GM10847 (cell line): ENCODE measurements around the gene COL6A6.

ENCODE experiments used
- POLR2A ChIP-seq: IDR thresholded peaks from 2 replicates; pipeline ENCODE4 v1.6.1; 2011; ENCODE audit not compliant: insufficient read length; ENCODE audit errors: extremely low read depth

The COL6A6 gene

GRCh38 chr3:130519754-130520153 is 2.8 kb downstream of the COL6A6 start:
- no peak for TF ChIP-seq POLR2A

- TF ChIP-seq POLR2A = no peak
Measured at GRCh38 chr3:130522399-130522798, 5.4 kb downstream of the COL6A6 start.

GRCh38 chr3:130527426-130527825 is 10.4 kb downstream of the COL6A6 start:
- no peak for TF ChIP-seq POLR2A

GRCh38 chr3:130528120-130528519 is 11.1 kb downstream of the COL6A6 start:
- TF ChIP-seq POLR2A = no peak

- no peak for TF ChIP-seq POLR2A
Measured at GRCh38 chr3:130529486-130530215, 12.7 kb downstream of the COL6A6 start.

GRCh38 chr3:130533247-130533646 is 16.3 kb downstream of the COL6A6 start:
- TF ChIP-seq POLR2A = no peak

- no peak for TF ChIP-seq POLR2A
Measured at GRCh38 chr3:130537673-130538304, 20.8 kb downstream of the COL6A6 start.

- TF ChIP-seq POLR2A = no peak
Measured at GRCh38 chr3:130539005-130539404, 22.0 kb downstream of the COL6A6 start.

GRCh38 chr3:130543322-130543721 is 26.3 kb downstream of the COL6A6 start:
- TF ChIP-seq POLR2A = no peak

GRCh38 chr3:130546920-130547679 is 30.1 kb downstream of the COL6A6 start:
- TF ChIP-seq POLR2A = no peak

- no peak for TF ChIP-seq POLR2A
Measured at GRCh38 chr3:130548356-130548755, 31.4 kb downstream of the COL6A6 start.

GRCh38 chr3:130557336-130558035 is 40.5 kb downstream of the COL6A6 start:
- no peak for TF ChIP-seq POLR2A

- TF ChIP-seq POLR2A = no peak
Measured at GRCh38 chr3:130558366-130558765, 41.4 kb downstream of the COL6A6 start.

GRCh38 chr3:130565224-130565623 is 48.2 kb downstream of the COL6A6 start:
- TF ChIP-seq POLR2A = no peak
